GM12878 (cell line): Measurements from ENCODE around the gene TOB1. TPM values are rescaled to one million over a fixed set of nuclear protein-coding genes. Genes with fewer than 3 reads are reported as not detected.

Experiments used
- ATAC-seq: fragments of 200-7000 bp; cut with Tn5 transposase; 3 replicates; pipeline ENCODE4 v1.9.1; 2020; ENCODE audit warnings: mild to moderate bottlenecking, moderate library complexity
- BruUV-seq: library from RNA; stranded (reverse); fragments of 400-500 nt; replicated peaks from 2 replicates; lab custom pipeline; 2021; lab: Mats Ljungman, UMichigan
- CTCF ChIA-PET: fragments of 300-600 bp; sonication (Branson Sonifier 250); formaldehyde crosslinking; extraction: SDS; loops from one replicate; lab custom pipeline; 2021; ENCODE audit warnings: inconsistent platforms; lab: Yijun Ruan, JAX
- POLR2A ChIA-PET: fragments of 350-600 bp; formaldehyde crosslinking; extraction: SDS; loops from one replicate; lab custom pipeline; 2021; ENCODE audit warnings: inconsistent platforms; lab: Charles Lee
- RAD21 ChIA-PET: fragments of 300-600 bp; sonication (Branson Sonifier 250); formaldehyde crosslinking; loops from one replicate; lab custom pipeline; 2023; ENCODE audit warnings: antibody characterized with exemption; ENCODE audit not compliant: unreplicated experiment; lab: Charles Lee
- SMC1A ChIA-PET: fragments of 300-600 bp; sonication (Branson Sonifier 250); formaldehyde crosslinking; loops from one replicate; lab custom pipeline; 2023; ENCODE audit not compliant: unreplicated experiment, uncharacterized antibody; lab: Charles Lee
- DNase-seq: peaks from one replicate; pipeline ENCODE4 v3.0.0-alpha.2; 2011; ENCODE audit warnings: low read depth, low spot score
- FAIRE-seq: peaks from 3 replicates; lab custom pipeline; 2011; peaks lifted over from hg19 to GRCh38; lab: Jason Lieb, UNC
- H2AFZ ChIP-seq: 2 replicates; pipeline ENCODE4 v1.6.0; 2011; ENCODE audit warnings: low read depth, low read length, control low read depth; ENCODE audit not compliant: control insufficient read depth
- H3K27ac ChIP-seq: 2 replicates; pipeline ENCODE4 v1.5.1; 2011; ENCODE audit warnings: control low read depth; ENCODE audit not compliant: control insufficient read depth, insufficient read depth
- H3K27me3 ChIP-seq, 2 experiments: replicated peaks in 1 of 2; 2 replicates each; pipeline versions ENCODE4 v1.6.0 to v1.6.1; 2011; ENCODE audit warnings: low read length in 1 of 2; ENCODE audit not compliant: control insufficient read depth in 2 of 2, insufficient read depth in 2 of 2
- H3K36me3 ChIP-seq, 2 experiments: 2 replicates each; pipeline ENCODE4 v1.5.1; 2011; ENCODE audit warnings: low read length in 1 of 2; ENCODE audit not compliant: control insufficient read depth in 2 of 2, insufficient read depth in 2 of 2
- H3K4me1 ChIP-seq: 2 replicates; pipeline ENCODE4 v1.6.1; 2011; ENCODE audit warnings: mild to moderate bottlenecking, low read length, moderate library complexity, mixed read lengths; ENCODE audit not compliant: control insufficient read depth, insufficient read depth
- H3K4me2 ChIP-seq: 2 replicates; pipeline ENCODE4 v1.6.0; 2011; ENCODE audit warnings: control low read depth; ENCODE audit not compliant: control insufficient read depth, insufficient read depth
- H3K4me3 ChIP-seq: fragments of 200-600 bp; sonication (generic); 2 replicates; pipeline ENCODE4 v1.5.1; 2016
- H3K79me2 ChIP-seq: 2 replicates; pipeline ENCODE4 v1.6.0; 2011; ENCODE audit warnings: low read length; ENCODE audit not compliant: control insufficient read depth, insufficient read depth
- H3K9ac ChIP-seq: 2 replicates; pipeline ENCODE4 v1.8.0; 2011; ENCODE audit warnings: low read length, control low read depth, mixed read lengths; ENCODE audit not compliant: control insufficient read depth, insufficient read depth
- H3K9me3 ChIP-seq: replicated peaks from 3 replicates; pipeline ENCODE4 v1.5.1; 2011; ENCODE audit warnings: mild to moderate bottlenecking, low read length; ENCODE audit not compliant: control insufficient read depth, insufficient read depth
- H4K20me1 ChIP-seq: 2 replicates; pipeline ENCODE4 v1.6.0; 2011; ENCODE audit not compliant: control insufficient read depth, insufficient read depth
- MEF2A ChIP-seq: IDR thresholded peaks from 2 replicates; pipeline ENCODE4 v1.6.1; 2011; ENCODE audit warnings: low read depth, mild to moderate bottlenecking, low read length, moderate library complexity; ENCODE audit not compliant: insufficient read depth
- NKRF ChIP-seq: fragments of 450-650 bp; conservative IDR thresholded peaks from 2 replicates; pipeline ENCODE4 v1.6.1; 2017; ENCODE audit warnings: mild to moderate bottlenecking, moderate library complexity
- POLR2AphosphoS5 ChIP-seq: IDR thresholded peaks from 2 replicates; pipeline ENCODE4 v1.6.1; 2011; ENCODE audit warnings: mild to moderate bottlenecking, low read length, inconsistent platforms
- RFX5 ChIP-seq: IDR thresholded peaks from 2 replicates; pipeline ENCODE4 v1.6.1; 2011; ENCODE audit warnings: low read depth, low read length, improper control_type of control experiment
- SREBF1 ChIP-seq: IDR thresholded peaks from 2 replicates; pipeline ENCODE4 v1.6.1; 2012; ENCODE audit warnings: mild to moderate bottlenecking, low read length
- STAT1 ChIP-seq: fragments of 450-650 bp; conservative IDR thresholded peaks from 2 replicates; pipeline ENCODE4 v1.6.1; 2014; ENCODE audit warnings: antibody characterized with exemption, mild to moderate bottlenecking
- WRNIP1 ChIP-seq: IDR thresholded peaks from 2 replicates; pipeline ENCODE4 v1.6.1; 2011; ENCODE audit warnings: low read depth, low read length, improper control_type of control experiment, borderline replicate concordance
- ZZZ3 ChIP-seq: IDR thresholded peaks from 2 replicates; pipeline ENCODE4 v1.6.1; 2011; ENCODE audit warnings: low read depth; ENCODE audit not compliant: control insufficient read depth, insufficient read length
- whole genome bisulfite sequencing: methylation state at CpG from one replicate; pipeline ENCODE4 v1.1.6; 2016; ENCODE audit warnings: low lambda C conversion rate; ENCODE audit not compliant: insufficient replicate concordance, insufficient coverage; ENCODE audit errors: missing lambda C conversion rate; 5-methylcytosine and 5-hydroxymethylcytosine counted together
- in situ Hi-C: fragments of 300-500 bp; cut with MboI; formaldehyde crosslinking; loops from 9 replicates; pipeline ENCODE4 v1.14.3; 2018; ENCODE audit warnings: mixed read lengths
- intact Hi-C: fragments of 100-400 bp; cut with micrococcal nuclease; formaldehyde crosslinking; loops from one replicate; pipeline ENCODE4 v1.14.2; 2022; ENCODE audit not compliant: unreplicated experiment
- polyA plus RNA-seq, 11 experiments: library from polyadenylated mRNA; depleted of rRNA in 4 of 11; unstranded in 6 of 11; stranded (reverse) in 5 of 11; fragments of >200 nt; fragmentation: Nextera tagmentation in 4 of 11; fragmentation: Illumina TruSeq in 1 of 11; extraction: Ambion mirVana in 4 of 11; extraction: Trizol in 1 of 11; gene quantifications; 1 replicate in 1 of 11; 2 replicates in 10 of 11; pipeline versions ENCODE4 v1.2.1 to v1.2.3, GENCODE V29; 2011 to 2016; ENCODE audit warnings: inconsistent platforms in 2 of 11, missing spikeins in 2 of 11, low read depth in 1 of 11
- total RNA-seq, 4 experiments: library from RNA; depleted of rRNA in 3 of 4; stranded (reverse); fragments of >200 nt in 3 of 4; fragmentation: Illumina TruSeq in 1 of 4; extraction: Trizol in 1 of 4; gene quantifications; 2 replicates each; pipeline versions ENCODE4 v1.2.1 to v1.2.3, GENCODE V29; 2013 to 2021
- TF ChIP-seq, protein P1 (sequence below): fragments of 450-650 bp; IDR thresholded peaks from 2 replicates; pipeline ENCODE4 v1.6.1; 2016; ENCODE audit warnings: mild to moderate bottlenecking
- TF ChIP-seq, protein P2 (sequence below): fragments of 450-650 bp; IDR thresholded peaks from 2 replicates; pipeline ENCODE4 v1.6.1; 2016; ENCODE audit warnings: mild to moderate bottlenecking
- TF ChIP-seq, protein P3 (sequence below): IDR thresholded peaks from 2 replicates; pipeline ENCODE4 v1.6.1; 2011; ENCODE audit warnings: mild to moderate bottlenecking, low read depth, low read length, moderate library complexity; ENCODE audit not compliant: insufficient replicate concordance

TOB1 gene
- total and polyA plus RNA-seq, 10 of the 15 experiments (the other 5 are each of a cell fraction or from before 2014, with no cell fraction given): 5.0 to 32.4 (median 13.7) TPM

DNA sequence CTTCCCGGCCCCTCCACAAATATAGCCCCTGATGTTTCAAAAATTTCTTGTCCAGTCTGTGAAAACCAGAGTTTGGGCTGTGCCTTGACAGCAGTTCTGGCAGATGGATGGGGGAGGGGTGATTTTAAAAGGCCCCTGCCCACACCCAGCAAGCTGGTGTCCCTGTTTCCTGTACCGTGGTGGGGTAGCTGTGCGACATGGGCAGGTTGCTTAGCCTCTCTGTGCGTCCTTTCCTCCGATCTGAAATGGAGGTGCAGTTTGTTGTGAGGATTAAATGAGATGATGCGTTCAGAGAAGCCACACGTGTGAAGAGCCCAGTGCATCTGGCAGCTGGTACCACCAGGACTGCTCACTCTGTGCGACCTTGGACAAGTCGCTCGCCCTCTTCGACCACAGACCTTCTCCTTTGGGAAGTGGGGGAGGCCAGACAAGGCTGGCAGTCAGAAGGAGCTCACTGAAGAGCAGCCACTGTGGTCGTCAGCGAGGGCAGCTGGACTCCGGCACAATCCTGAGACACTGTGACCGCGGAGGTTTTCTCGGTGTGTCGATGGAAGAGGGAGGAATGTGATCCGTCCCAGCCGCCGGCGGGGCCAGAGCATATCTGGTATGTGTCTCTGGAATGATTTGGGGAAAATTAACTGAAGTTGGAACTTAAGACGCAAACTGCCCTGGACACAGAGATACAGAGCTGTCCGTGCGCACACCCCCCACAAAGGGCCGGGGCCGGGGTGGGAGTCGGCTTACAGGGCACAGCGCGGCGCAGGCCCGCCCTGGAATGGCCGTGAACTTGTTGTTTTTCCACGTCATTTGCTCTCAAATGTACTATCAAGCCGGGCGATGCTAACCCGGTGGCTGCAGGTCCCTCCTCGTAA is 31.5 kb downstream of the TOB1 start (continued):
- TF ChIP-seq SREBF1 (no peak), STAT1 (no peak)
- TF ChIP-seq, protein P1, sequence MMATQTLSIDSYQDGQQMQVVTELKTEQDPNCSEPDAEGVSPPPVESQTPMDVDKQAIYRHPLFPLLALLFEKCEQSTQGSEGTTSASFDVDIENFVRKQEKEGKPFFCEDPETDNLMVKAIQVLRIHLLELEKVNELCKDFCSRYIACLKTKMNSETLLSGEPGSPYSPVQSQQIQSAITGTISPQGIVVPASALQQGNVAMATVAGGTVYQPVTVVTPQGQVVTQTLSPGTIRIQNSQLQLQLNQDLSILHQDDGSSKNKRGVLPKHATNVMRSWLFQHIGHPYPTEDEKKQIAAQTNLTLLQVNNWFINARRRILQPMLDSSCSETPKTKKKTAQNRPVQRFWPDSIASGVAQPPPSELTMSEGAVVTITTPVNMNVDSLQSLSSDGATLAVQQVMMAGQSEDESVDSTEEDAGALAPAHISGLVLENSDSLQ: no peak

- no peaks in the 10 kb centered on the region for H3K36me3 ChIP-seq
- WGBS: 62% methylated on average over 36 of the region's 38 CpGs
- no peak overlapping the region for H2AFZ ChIP-seq
- no peaks in the 10 kb centered on the region for H3K79me2 ChIP-seq
- H3K9me3 ChIP-seq: no peaks in the 10 kb centered on the region
- SMC1A ChIA-PET: no interaction called here
- no peak overlapping the region for H3K4me3 ChIP-seq
- no peak overlapping the region for H3K27ac ChIP-seq
- H4K20me1 ChIP-seq: no peaks in the 10 kb centered on the region
- CTCF ChIA-PET: no interaction called here
- H3K4me2 ChIP-seq: no peak overlapping the region
- no peak overlapping the region for H3K9ac ChIP-seq
- BruUV-seq: no TSS peak
- peaks cover 2 to 4% of the 10 kb centered on the region in 2 experiments; a peak in 3 of 4 replicates for H3K27me3 ChIP-seq
- no peak for FAIRE-seq
- POLR2A ChIA-PET: no interaction called here
- peaks cover 13% of the 10 kb centered on the region for H3K4me1 ChIP-seq
- no peak for DNase-seq
- ATAC-seq: no peak
- RAD21 ChIA-PET: interaction anchor here (1.4 kb wide), 1 partner anchor 52 kb away, joined by 3 read pairs; no protein-coding TSS in a partner anchor
- intact Hi-C loops (no loop called here), in situ Hi-C loops (loop anchor here (5.0 kb wide), 1 partner anchor 291 kb away; no protein-coding TSS in a partner anchor)
- TF ChIP-seq STAT1: no peak
- TF ChIP-seq ZZZ3: no peak
- no peak for TF ChIP-seq WRNIP1
- TF ChIP-seq, protein P1: no peak
- TF ChIP-seq POLR2AphosphoS5: no peak
- TF ChIP-seq MEF2A: no peak
- TF ChIP-seq RFX5: no peak
- TF ChIP-seq SREBF1: no peak
- TF ChIP-seq, protein P2, sequence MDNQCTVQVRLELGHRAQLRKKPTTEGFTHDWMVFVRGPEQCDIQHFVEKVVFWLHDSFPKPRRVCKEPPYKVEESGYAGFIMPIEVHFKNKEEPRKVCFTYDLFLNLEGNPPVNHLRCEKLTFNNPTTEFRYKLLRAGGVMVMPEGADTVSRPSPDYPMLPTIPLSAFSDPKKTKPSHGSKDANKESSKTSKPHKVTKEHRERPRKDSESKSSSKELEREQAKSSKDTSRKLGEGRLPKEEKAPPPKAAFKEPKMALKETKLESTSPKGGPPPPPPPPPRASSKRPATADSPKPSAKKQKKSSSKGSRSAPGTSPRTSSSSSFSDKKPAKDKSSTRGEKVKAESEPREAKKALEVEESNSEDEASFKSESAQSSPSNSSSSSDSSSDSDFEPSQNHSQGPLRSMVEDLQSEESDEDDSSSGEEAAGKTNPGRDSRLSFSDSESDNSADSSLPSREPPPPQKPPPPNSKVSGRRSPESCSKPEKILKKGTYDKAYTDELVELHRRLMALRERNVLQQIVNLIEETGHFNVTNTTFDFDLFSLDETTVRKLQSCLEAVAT: no peak
- TF ChIP-seq, protein P3, sequence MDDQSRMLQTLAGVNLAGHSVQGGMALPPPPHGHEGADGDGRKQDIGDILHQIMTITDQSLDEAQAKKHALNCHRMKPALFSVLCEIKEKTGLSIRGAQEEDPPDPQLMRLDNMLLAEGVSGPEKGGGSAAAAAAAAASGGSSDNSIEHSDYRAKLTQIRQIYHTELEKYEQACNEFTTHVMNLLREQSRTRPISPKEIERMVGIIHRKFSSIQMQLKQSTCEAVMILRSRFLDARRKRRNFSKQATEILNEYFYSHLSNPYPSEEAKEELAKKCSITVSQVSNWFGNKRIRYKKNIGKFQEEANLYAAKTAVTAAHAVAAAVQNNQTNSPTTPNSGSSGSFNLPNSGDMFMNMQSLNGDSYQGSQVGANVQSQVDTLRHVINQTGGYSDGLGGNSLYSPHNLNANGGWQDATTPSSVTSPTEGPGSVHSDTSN: no peak
- no peak for TF ChIP-seq NKRF
These were observed 32.4 kb downstream of the TOB1 start for GRCh38 chr17:50833510-50834428.
